GM23338 (cell line): ENCODE measurements around the gene NID1. TPM values are rescaled to one million over a fixed set of nuclear protein-coding genes. Genes with fewer than 3 reads are reported as not detected.
"Not testable (repeated sequence)": the region's sequence is repeated elsewhere in the genome, so short reads cannot be mapped to it uniquely, and the experiment has no call there.

ENCODE experiments used
- ATAC-seq: fragments of 200-7000 bp; cut with Tn5 transposase; 3 replicates; pipeline ENCODE4 v1.9.1; 2020
- DNase-seq: peaks from one replicate; pipeline ENCODE4 v3.0.0-alpha.2; 2015; ENCODE audit warnings: low spot score
- H2AFZ ChIP-seq: fragments of 200-600 bp; sonication (generic); 2 replicates; pipeline ENCODE4 v1.8.0; 2016; ENCODE audit warnings: antibody characterized with exemption, mild to moderate bottlenecking, moderate library complexity
- H3F3A ChIP-seq: fragments of 200-600 bp; sonication (generic); replicated peaks from 2 replicates; pipeline ENCODE4 v1.8.0; 2017; ENCODE audit warnings: antibody characterized with exemption, mixed run types, low read depth
- H3K27ac ChIP-seq: fragments of 200-600 bp; sonication (generic); 2 replicates; pipeline ENCODE4 v1.6.1; 2016; ENCODE audit warnings: low read depth
- H3K27me3 ChIP-seq: fragments of 200-600 bp; sonication (generic); 2 replicates; pipeline ENCODE4 v1.8.0; 2016; ENCODE audit warnings: mild to moderate bottlenecking, mixed run types, moderate library complexity; ENCODE audit not compliant: insufficient read depth
- H3K36me3 ChIP-seq: fragments of 200-600 bp; sonication (generic); 2 replicates; pipeline ENCODE4 v1.8.0; 2016; ENCODE audit warnings: mild to moderate bottlenecking; ENCODE audit not compliant: insufficient read depth
- H3K4me1 ChIP-seq: fragments of 200-600 bp; sonication (generic); 2 replicates; pipeline ENCODE4 v1.8.0; 2016; ENCODE audit warnings: mild to moderate bottlenecking, moderate library complexity; ENCODE audit not compliant: insufficient read depth
- H3K4me2 ChIP-seq: fragments of 200-600 bp; sonication (generic); 2 replicates; pipeline ENCODE4 v1.7.1; 2017; ENCODE audit warnings: mixed run types
- H3K4me3 ChIP-seq: fragments of 200-600 bp; sonication (generic); 2 replicates; pipeline ENCODE4 v1.6.1; 2016; ENCODE audit warnings: mixed run types
- H3K79me2 ChIP-seq: fragments of 200-600 bp; sonication (generic); replicated peaks from 2 replicates; pipeline ENCODE4 v1.8.0; 2017; ENCODE audit warnings: mild to moderate bottlenecking; ENCODE audit not compliant: insufficient read depth
- H3K9me2 ChIP-seq: fragments of 200-600 bp; sonication (generic); 2 replicates; pipeline ENCODE4 v1.8.0; 2017; ENCODE audit not compliant: insufficient read depth
- H4K20me1 ChIP-seq: fragments of 200-600 bp; sonication (generic); replicated peaks from 2 replicates; pipeline ENCODE4 v1.8.0; 2017; ENCODE audit warnings: mild to moderate bottlenecking; ENCODE audit not compliant: insufficient read depth
- H3K27ac Mint-ChIP-seq: 2 replicates; pipeline ENCODE4 v1.8.0; 2020; ENCODE audit warnings: inconsistent platforms, mild to moderate bottlenecking, moderate library complexity, mixed read lengths
- H3K27me3 Mint-ChIP-seq: 3 replicates; pipeline ENCODE4 v1.8.0; 2022; ENCODE audit warnings: low read depth, mild to moderate bottlenecking, moderate library complexity, mixed read lengths, inconsistent platforms; ENCODE audit not compliant: insufficient read depth, poor library complexity
- H3K36me3 Mint-ChIP-seq: 3 replicates; pipeline ENCODE4 v1.8.0; 2021; ENCODE audit warnings: low read depth, mild to moderate bottlenecking, inconsistent platforms, moderate library complexity, mixed read lengths
- H3K4me1 Mint-ChIP-seq: 3 replicates; pipeline ENCODE4 v1.8.0; 2020; ENCODE audit warnings: mild to moderate bottlenecking, inconsistent platforms, mixed read lengths
- H3K4me3 Mint-ChIP-seq: 3 replicates; pipeline ENCODE4 v1.8.0; 2021; ENCODE audit warnings: moderate library complexity, mild to moderate bottlenecking, inconsistent platforms, mixed read lengths
- H3K9me3 Mint-ChIP-seq: 3 replicates; pipeline ENCODE4 v1.8.0; 2020; ENCODE audit warnings: moderate library complexity, mild to moderate bottlenecking, inconsistent platforms, mixed read lengths
- CTCF ChIP-seq, 2 experiments: fragments of 200-600 bp in 1 of 2; sonication (generic) in 1 of 2; conservative IDR thresholded peaks; 2 replicates each; pipeline versions ENCODE4 v1.5.1 to v1.6.1; 2016 to 2017; ENCODE audit warnings: antibody characterized with exemption in 2 of 2, low read depth in 2 of 2, mild to moderate bottlenecking in 2 of 2, moderate library complexity in 1 of 2
- ETS1 ChIP-seq: IDR thresholded peaks from 2 replicates; pipeline ENCODE4 v1.6.1; 2016; ENCODE audit warnings: antibody characterized with exemption
- EZH2phosphoT487 ChIP-seq: fragments of 200-600 bp; sonication (generic); IDR thresholded peaks from one replicate; pipeline ENCODE4 v1.8.1; 2018; ENCODE audit warnings: antibody characterized with exemption; ENCODE audit not compliant: unreplicated experiment
- JUNB ChIP-seq: IDR thresholded peaks from one replicate; pipeline ENCODE4 v1.6.1; 2016; ENCODE audit warnings: antibody characterized with exemption; ENCODE audit not compliant: unreplicated experiment
- NANOG ChIP-seq: IDR thresholded peaks from 2 replicates; pipeline ENCODE4 v1.6.1; 2016; ENCODE audit warnings: antibody characterized with exemption, borderline replicate concordance
- REST ChIP-seq: IDR thresholded peaks from one replicate; pipeline ENCODE4 v1.6.1; 2018; ENCODE audit warnings: antibody characterized with exemption; ENCODE audit not compliant: unreplicated experiment
- ZNF114 ChIP-seq: fragments of 250-450 bp; sonication (Bioruptor Pico); IDR thresholded peaks from 2 replicates; pipeline ENCODE4 v1.5.0; 2020; ENCODE audit warnings: mild to moderate bottlenecking, moderate library complexity
- ZNF331 ChIP-seq: fragments of 250-450 bp; sonication (Bioruptor Pico); IDR thresholded peaks from 2 replicates; pipeline ENCODE4 v1.5.0; 2020; ENCODE audit warnings: low read depth, mild to moderate bottlenecking, moderate library complexity
- polyA plus RNA-seq: library from polyadenylated mRNA; unstranded; fragments of >200 nt; fragmentation: Nextera tagmentation; extraction: Ambion mirVana; gene quantifications from 2 replicates; pipeline ENCODE4 v1.2.1, GENCODE V29; 2016
- total RNA-seq: library from RNA; depleted of rRNA; stranded (reverse); fragments of >200 nt; shearing (Covaris generic); gene quantifications from 2 replicates; pipeline ENCODE4 v1.2.3, GENCODE V29; 2014

Gene NID1
- total and polyA plus RNA-seq, 2 experiments from 2014 or later, result 7.1 to 32.5 TPM

GRCh38 chr1:235972691-235973090 is 92.2 kb downstream of the NID1 start:
- Histone ChIP-seq H2AFZ (peak overlapping the region; percentile 94), H3K4me2 (peak overlapping the region; percentile 83), H3K4me3 (peak overlapping the region; percentile 63; the same call in 1 of the 2 replicates), H3K36me3 (peaks cover 12% of the 10 kb centered on the region)
- not testable (repeated sequence) for H3K27me3 ChIP-seq, H3K79me2 ChIP-seq, H3K4me1 ChIP-seq, DNase-seq, H3K27ac Mint-ChIP-seq, H4K20me1 ChIP-seq, H3F3A ChIP-seq, H3K4me1 Mint-ChIP-seq, ATAC-seq, H3K27ac ChIP-seq, H3K9me2 ChIP-seq
- Mint-ChIP-seq H3K27me3 (peaks cover 11% of the 10 kb centered on the region), H3K4me3 (peak overlapping the region; percentile 82), H3K36me3 (peaks cover 18% of the 10 kb centered on the region; the same call in 2 of the 3 replicates), H3K9me3 (peaks cover 14% of the 10 kb centered on the region; the same call in 2 of the 3 replicates)

GRCh38 chr1:235972311-235972689 is 92.6 kb downstream of the NID1 start:
- Mint-ChIP-seq H3K4me3 (peak overlapping the region; percentile 82), H3K36me3 (peaks cover 14% of the 10 kb centered on the region; the same call in 2 of the 3 replicates), H3K4me1 (peaks cover 2% of the 10 kb centered on the region; the same call in 2 of the 3 replicates), H3K27me3 (peaks cover 10% of the 10 kb centered on the region), H3K9me3 (peaks cover 10% of the 10 kb centered on the region; the same call in 2 of the 3 replicates), H3K27ac (peak overlapping the region; percentile 90)
- H2AFZ ChIP-seq, result peak overlapping the region; percentile 94
- H3K36me3 ChIP-seq, result peaks cover 8% of the 10 kb centered on the region
- TF ChIP-seq REST (no peak), JUNB (no peak)
- no peaks in the 10 kb centered on the region for H3K79me2 ChIP-seq
- H3K9me2 ChIP-seq, result no peaks in the 10 kb centered on the region; the same call in none of the 2 replicates
- H3K27me3 ChIP-seq, result no peaks in the 10 kb centered on the region
- ATAC-seq (peak; percentile 67), DNase-seq (no peak)
- H4K20me1 ChIP-seq, result no peaks in the 10 kb centered on the region
- H3K4me2 ChIP-seq, result peak overlapping the region; percentile 83
- H3F3A ChIP-seq, result no peaks in the 10 kb centered on the region
- peak overlapping the region; percentile 87 for H3K27ac ChIP-seq
- peak overlapping the region; percentile 63 for H3K4me3 ChIP-seq
- peaks cover 4% of the 10 kb centered on the region; the same call in 1 of the 2 replicates for H3K4me1 ChIP-seq

GRCh38 chr1:235971571-235972310 is 93.1 kb downstream of the NID1 start:
- DNase-seq, result peak; percentile 96
- no peaks in the 10 kb centered on the region for H3F3A ChIP-seq
- peaks cover 2% of the 10 kb centered on the region; the same call in 2 of the 3 replicates for H3K4me1 Mint-ChIP-seq
- H2AFZ ChIP-seq, result peak overlapping the region; percentile 100
- peaks cover 4% of the 10 kb centered on the region; the same call in 1 of the 2 replicates for H3K4me1 ChIP-seq
- peaks cover 5% of the 10 kb centered on the region; the same call in 2 of the 3 replicates for H3K9me3 Mint-ChIP-seq
- H3K79me2 ChIP-seq, result no peaks in the 10 kb centered on the region
- H3K4me2 ChIP-seq, result peak overlapping the region; percentile 83
- peak overlapping the region; percentile 90 for H3K27ac Mint-ChIP-seq
- no peaks in the 10 kb centered on the region for H3K27me3 ChIP-seq
- peaks cover 6% of the 10 kb centered on the region for H3K27me3 Mint-ChIP-seq
- no peaks in the 10 kb centered on the region; the same call in none of the 2 replicates for H3K9me2 ChIP-seq
- peak overlapping the region; percentile 63 for H3K4me3 ChIP-seq
- peaks cover 8% of the 10 kb centered on the region; the same call in 2 of the 3 replicates for H3K36me3 Mint-ChIP-seq
- H4K20me1 ChIP-seq, result no peaks in the 10 kb centered on the region
- H3K27ac ChIP-seq, result peak overlapping the region; percentile 87
- H3K36me3 ChIP-seq, result peaks cover 5% of the 10 kb centered on the region; the same call in 1 of the 2 replicates
- ATAC-seq, result peak; percentile 97
- peak overlapping the region; percentile 82 for H3K4me3 Mint-ChIP-seq
- TF ChIP-seq ZNF331 (CRISPR knock-in tag), result no peak
- no peak for TF ChIP-seq NANOG
- TF ChIP-seq ETS1, result no peak
- TF ChIP-seq EZH2phosphoT487, result no peak
- no peak for TF ChIP-seq ZNF114 (CRISPR knock-in tag)
- TF ChIP-seq JUNB, result no peak
- peak; percentile 82 to 87 for TF ChIP-seq CTCF (conservative IDR thresholded peaks at IDR 0.05; ENCODE audit: low read depth in 2 of 2)
